ENCODE measurements around the gene CPTP. TPM values are rescaled to one million over a fixed set of nuclear protein-coding genes. Genes with fewer than 3 reads are reported as not detected.

CPTP gene
- total RNA-seq, 1 experiment from 2014 or later, result 16.8 TPM

DNA sequence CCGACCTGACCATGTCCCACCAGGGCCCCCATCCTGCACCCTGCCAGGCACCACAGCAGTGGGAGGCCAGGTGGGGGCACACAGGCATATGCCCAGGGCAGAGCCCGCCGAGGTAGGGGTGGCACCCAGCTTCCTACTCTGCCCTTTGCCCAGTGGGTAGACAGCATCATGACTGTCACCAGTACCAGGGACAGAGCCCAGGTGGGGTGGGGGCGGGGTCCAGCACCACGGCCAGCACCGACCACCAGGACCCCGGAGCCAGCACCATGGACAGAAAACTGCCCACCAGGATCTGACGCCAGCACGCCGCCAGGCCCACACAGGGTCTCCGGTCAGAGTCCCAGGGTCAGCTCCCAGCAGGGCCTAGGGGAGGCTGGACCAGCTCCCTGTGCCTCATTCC, 10.2 kb downstream of the CPTP start:
- DNase-seq, result no peak
- CTCF ChIA-PET, result no interaction called here
- no peaks in the 10 kb centered on the region for H3K9me3 Mint-ChIP-seq (ENCODE audit: unreplicated experiment)
- no peaks in the 10 kb centered on the region for H3K4me1 Mint-ChIP-seq (ENCODE audit: low read depth, unreplicated experiment)
- H3K4me1 ChIP-seq, result no peaks in the 10 kb centered on the region
- BruUV-seq (replicated peaks), result no TSS peak
- no peak overlapping the region for H3K4me3 Mint-ChIP-seq (ENCODE audit: unreplicated experiment)
- H3K27me3 Mint-ChIP-seq (ENCODE audit: insufficient read depth, unreplicated experiment), result no peaks in the 10 kb centered on the region
- no peak overlapping the region for H3K4me3 ChIP-seq (ENCODE audit: low read depth, low read length)
- no peak overlapping the region for H3K27ac Mint-ChIP-seq (ENCODE audit: unreplicated experiment)
- POLR2A ChIA-PET, result no interaction called here
- intact Hi-C loops (cut with micrococcal nuclease; ENCODE audit: unreplicated experiment), result no loop called here
- TF ChIP-seq, protein P1, sequence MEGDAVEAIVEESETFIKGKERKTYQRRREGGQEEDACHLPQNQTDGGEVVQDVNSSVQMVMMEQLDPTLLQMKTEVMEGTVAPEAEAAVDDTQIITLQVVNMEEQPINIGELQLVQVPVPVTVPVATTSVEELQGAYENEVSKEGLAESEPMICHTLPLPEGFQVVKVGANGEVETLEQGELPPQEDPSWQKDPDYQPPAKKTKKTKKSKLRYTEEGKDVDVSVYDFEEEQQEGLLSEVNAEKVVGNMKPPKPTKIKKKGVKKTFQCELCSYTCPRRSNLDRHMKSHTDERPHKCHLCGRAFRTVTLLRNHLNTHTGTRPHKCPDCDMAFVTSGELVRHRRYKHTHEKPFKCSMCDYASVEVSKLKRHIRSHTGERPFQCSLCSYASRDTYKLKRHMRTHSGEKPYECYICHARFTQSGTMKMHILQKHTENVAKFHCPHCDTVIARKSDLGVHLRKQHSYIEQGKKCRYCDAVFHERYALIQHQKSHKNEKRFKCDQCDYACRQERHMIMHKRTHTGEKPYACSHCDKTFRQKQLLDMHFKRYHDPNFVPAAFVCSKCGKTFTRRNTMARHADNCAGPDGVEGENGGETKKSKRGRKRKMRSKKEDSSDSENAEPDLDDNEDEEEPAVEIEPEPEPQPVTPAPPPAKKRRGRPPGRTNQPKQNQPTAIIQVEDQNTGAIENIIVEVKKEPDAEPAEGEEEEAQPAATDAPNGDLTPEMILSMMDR (IDR thresholded peaks at IDR 0.05; ENCODE audit: insufficient read depth in 1 of 2, low read depth in 1 of 2, low read length in 1 of 2, severe bottlenecking in 1 of 2, unreplicated experiment in 1 of 2), result no peak
- no peaks in the 10 kb centered on the region for H3K36me3 ChIP-seq (ENCODE audit: control insufficient read depth, insufficient read depth, low read length)
- H3K9me3 ChIP-seq, result no peaks in the 10 kb centered on the region
- H3K36me3 Mint-ChIP-seq (ENCODE audit: insufficient read depth, unreplicated experiment), result peaks cover 39% of the 10 kb centered on the region
- H3K27me3 ChIP-seq (replicated peaks; ENCODE audit: control insufficient read depth, insufficient read depth, low read length), result no peaks in the 10 kb centered on the region

DNA sequence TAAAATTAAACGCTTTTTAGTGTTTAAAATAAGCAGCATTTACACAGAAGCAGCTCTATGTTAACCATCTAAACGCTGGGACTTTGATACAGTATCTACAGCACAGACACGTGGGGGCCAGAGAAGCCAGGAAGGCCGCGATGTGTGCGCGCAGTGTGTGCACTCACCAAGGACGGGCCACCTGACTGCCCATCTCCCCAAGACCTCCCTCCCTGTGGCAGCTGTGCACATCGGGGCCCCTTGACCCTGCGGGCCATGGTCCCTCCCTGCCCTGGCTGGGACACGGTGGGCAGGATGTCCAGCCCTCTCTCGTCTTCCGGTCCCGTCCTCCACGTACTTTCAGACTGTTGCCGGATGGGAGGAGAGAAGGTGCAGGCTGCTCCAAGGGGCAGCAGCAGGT, 10.7 kb downstream of the CPTP start:
- Mint-ChIP-seq H3K36me3 (ENCODE audit: insufficient read depth, unreplicated experiment) (peaks cover 44% of the 10 kb centered on the region), H3K9me3 (ENCODE audit: unreplicated experiment) (no peaks in the 10 kb centered on the region), H3K4me3 (ENCODE audit: unreplicated experiment) (no peak overlapping the region), H3K4me1 (ENCODE audit: low read depth, unreplicated experiment) (no peaks in the 10 kb centered on the region), H3K27me3 (ENCODE audit: insufficient read depth, unreplicated experiment) (no peaks in the 10 kb centered on the region), H3K27ac (ENCODE audit: unreplicated experiment) (no peak overlapping the region)
- POLR2A ChIA-PET, result no interaction called here
- no peaks in the 10 kb centered on the region for H3K4me1 ChIP-seq
- H3K27me3 ChIP-seq (replicated peaks; ENCODE audit: control insufficient read depth, insufficient read depth, low read length), result no peaks in the 10 kb centered on the region
- intact Hi-C loops (cut with micrococcal nuclease; ENCODE audit: unreplicated experiment), result no loop called here
- H3K4me3 ChIP-seq (ENCODE audit: low read depth, low read length), result no peak overlapping the region
- TF ChIP-seq, protein P1 (IDR thresholded peaks at IDR 0.05; ENCODE audit: insufficient read depth in 1 of 2, low read depth in 1 of 2, low read length in 1 of 2, severe bottlenecking in 1 of 2, unreplicated experiment in 1 of 2), result no peak
- no TSS peak for BruUV-seq (replicated peaks)
- CTCF ChIA-PET, result no interaction called here
- no peak for DNase-seq
- H3K36me3 ChIP-seq (ENCODE audit: control insufficient read depth, insufficient read depth, low read length), result no peaks in the 10 kb centered on the region
- no peaks in the 10 kb centered on the region for H3K9me3 ChIP-seq

DNA sequence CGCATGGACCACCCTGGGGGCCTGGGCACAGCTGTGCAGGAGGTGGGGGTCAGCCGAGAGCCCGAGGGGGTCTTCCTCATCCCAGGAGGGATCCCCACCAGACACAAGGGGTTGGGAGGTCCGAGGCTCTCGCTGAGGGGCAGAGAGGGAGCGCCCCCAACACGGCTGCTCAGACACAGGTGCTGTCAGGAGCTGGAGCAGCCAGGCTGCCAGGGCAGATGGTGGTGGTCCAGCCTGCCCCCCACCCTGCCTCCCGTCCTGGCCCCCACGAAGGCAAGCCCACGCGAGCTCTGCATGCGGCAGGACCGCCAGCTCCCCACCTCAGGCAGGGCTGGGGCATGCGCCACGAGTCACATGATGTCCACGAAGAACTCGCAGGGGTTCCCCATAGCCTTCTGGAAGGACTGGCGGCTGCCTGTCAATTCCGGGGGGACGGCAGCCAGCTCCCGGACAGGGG, 11.2 kb downstream of the CPTP start:
- BruUV-seq (replicated peaks), result no TSS peak
- intact Hi-C loops (cut with micrococcal nuclease; ENCODE audit: unreplicated experiment), result no loop called here
- no peaks in the 10 kb centered on the region for H3K9me3 Mint-ChIP-seq (ENCODE audit: unreplicated experiment)
- CTCF ChIA-PET, result no interaction called here
- no peaks in the 10 kb centered on the region for H3K27me3 ChIP-seq (replicated peaks; ENCODE audit: control insufficient read depth, insufficient read depth, low read length)
- H3K36me3 Mint-ChIP-seq (ENCODE audit: insufficient read depth, unreplicated experiment), result peaks cover 49% of the 10 kb centered on the region
- H3K4me3 Mint-ChIP-seq (ENCODE audit: unreplicated experiment), result no peak overlapping the region
- POLR2A ChIA-PET, result no interaction called here
- DNase-seq, result no peak
- no peaks in the 10 kb centered on the region for H3K4me1 Mint-ChIP-seq (ENCODE audit: low read depth, unreplicated experiment)
- TF ChIP-seq, protein P1 (IDR thresholded peaks at IDR 0.05; ENCODE audit: insufficient read depth in 1 of 2, low read depth in 1 of 2, low read length in 1 of 2, severe bottlenecking in 1 of 2, unreplicated experiment in 1 of 2), result no peak
- no peak overlapping the region for H3K4me3 ChIP-seq (ENCODE audit: low read depth, low read length)
- H3K27ac Mint-ChIP-seq (ENCODE audit: unreplicated experiment), result no peak overlapping the region
- H3K4me1 ChIP-seq, result no peaks in the 10 kb centered on the region
- H3K9me3 ChIP-seq, result no peaks in the 10 kb centered on the region
- H3K36me3 ChIP-seq (ENCODE audit: control insufficient read depth, insufficient read depth, low read length), result no peaks in the 10 kb centered on the region
- H3K27me3 Mint-ChIP-seq (ENCODE audit: insufficient read depth, unreplicated experiment), result no peaks in the 10 kb centered on the region
